ENCODE measurements around the gene PSMA5. TPM values are rescaled to one million over a fixed set of nuclear protein-coding genes. Genes with fewer than 3 reads are reported as not detected.

Gene PSMA5
- total and polyA plus RNA-seq, 2 of the 13 experiments (the other 11 are each of a cell fraction or from before 2014, with no cell fraction given), result 140 to 169 TPM

DNA sequence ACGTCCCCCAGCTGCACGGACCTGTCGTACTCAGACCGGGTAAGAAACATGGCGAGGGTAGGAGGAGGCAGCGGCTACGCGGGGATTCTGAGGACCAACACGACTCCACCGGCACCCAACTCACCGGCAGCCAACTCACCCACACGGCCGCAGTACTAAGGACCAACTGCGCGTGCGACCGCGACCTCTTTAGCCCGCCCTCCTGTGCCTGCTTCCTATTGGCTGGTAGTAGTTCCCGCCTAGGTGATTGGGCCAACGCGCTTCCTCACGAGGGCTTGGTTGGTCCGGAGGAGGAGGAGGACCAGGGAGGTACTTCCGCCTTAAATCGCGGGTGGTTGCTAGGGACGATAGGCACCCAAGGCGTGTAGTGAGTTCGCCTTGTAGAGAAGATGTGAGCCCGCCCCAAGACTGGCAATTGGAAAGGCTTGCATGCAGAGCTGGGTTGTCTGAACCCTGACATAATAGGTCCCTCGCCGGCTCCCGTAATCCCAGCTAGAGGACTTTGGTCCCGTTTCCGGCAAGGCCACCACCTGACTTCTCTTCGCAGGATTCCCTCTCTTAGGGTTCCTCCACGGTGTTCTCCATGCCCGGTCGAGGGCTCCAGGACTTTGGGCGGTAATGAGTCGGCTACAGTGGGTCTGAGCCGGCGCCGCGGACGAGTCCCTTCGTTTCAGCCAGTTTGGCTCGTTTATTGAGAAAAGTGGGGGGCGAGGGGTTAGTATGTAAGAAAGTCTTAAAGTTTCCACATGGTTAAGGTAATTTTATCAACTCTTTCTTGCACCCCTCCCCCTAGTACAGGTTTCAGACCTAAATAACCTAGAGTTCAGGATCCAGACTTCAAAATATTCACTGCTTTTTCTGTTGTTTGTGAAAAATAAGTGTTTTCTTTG lies at the start of gene PSMA5 (continued):
- no peak for TF ChIP-seq IRX3 (CRISPR knock-in tag; IDR thresholded peaks at IDR 0.05; ENCODE audit: borderline replicate concordance, low read depth)
- TF ChIP-seq ZNF569 (CRISPR knock-in tag; IDR thresholded peaks at IDR 0.05; ENCODE audit: borderline replicate concordance), result no peak
- peak; percentile 40 for TF ChIP-seq ZNF878 (CRISPR knock-in tag; IDR thresholded peaks at IDR 0.05)
- no peak for TF ChIP-seq TCF7L2 (IDR thresholded peaks at IDR 0.05; ENCODE audit: low read depth, low read length)
- TF ChIP-seq ZSCAN25 (CRISPR knock-in tag; IDR thresholded peaks at IDR 0.05), result no peak; the same call in 1 of the 2 replicates
- TF ChIP-seq, protein P1, sequence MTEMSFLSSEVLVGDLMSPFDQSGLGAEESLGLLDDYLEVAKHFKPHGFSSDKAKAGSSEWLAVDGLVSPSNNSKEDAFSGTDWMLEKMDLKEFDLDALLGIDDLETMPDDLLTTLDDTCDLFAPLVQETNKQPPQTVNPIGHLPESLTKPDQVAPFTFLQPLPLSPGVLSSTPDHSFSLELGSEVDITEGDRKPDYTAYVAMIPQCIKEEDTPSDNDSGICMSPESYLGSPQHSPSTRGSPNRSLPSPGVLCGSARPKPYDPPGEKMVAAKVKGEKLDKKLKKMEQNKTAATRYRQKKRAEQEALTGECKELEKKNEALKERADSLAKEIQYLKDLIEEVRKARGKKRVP (CRISPR knock-in tag; IDR thresholded peaks at IDR 0.05), result peak in 1 of 2 experiments; percentile 68; a peak in 2 of 4 replicates
- peak; percentile 39; the same call in 1 of the 2 replicates for TF ChIP-seq RARA (CRISPR knock-in tag; IDR thresholded peaks at IDR 0.05)
- no peak for TF ChIP-seq SMAD9 (CRISPR knock-in tag; IDR thresholded peaks at IDR 0.05)
- TF ChIP-seq ZMYM4 (CRISPR knock-in tag; IDR thresholded peaks at IDR 0.05), result peak; percentile 82
- no peak for TF ChIP-seq HIC2 (CRISPR knock-in tag; IDR thresholded peaks at IDR 0.05; ENCODE audit: low read depth)
- no peak for TF ChIP-seq ZNF383 (CRISPR knock-in tag; IDR thresholded peaks at IDR 0.05; ENCODE audit: borderline replicate concordance)
- TF ChIP-seq MED8 (CRISPR knock-in tag; IDR thresholded peaks at IDR 0.05; ENCODE audit: insufficient replicate concordance), result peak; percentile 76
- no peak for TF ChIP-seq RBM22 (optimal IDR thresholded peaks at IDR 0.05; ENCODE audit: low read length)
- no peak for TF ChIP-seq ZNF33B (CRISPR knock-in tag; IDR thresholded peaks at IDR 0.05)
- TF ChIP-seq, protein P2, sequence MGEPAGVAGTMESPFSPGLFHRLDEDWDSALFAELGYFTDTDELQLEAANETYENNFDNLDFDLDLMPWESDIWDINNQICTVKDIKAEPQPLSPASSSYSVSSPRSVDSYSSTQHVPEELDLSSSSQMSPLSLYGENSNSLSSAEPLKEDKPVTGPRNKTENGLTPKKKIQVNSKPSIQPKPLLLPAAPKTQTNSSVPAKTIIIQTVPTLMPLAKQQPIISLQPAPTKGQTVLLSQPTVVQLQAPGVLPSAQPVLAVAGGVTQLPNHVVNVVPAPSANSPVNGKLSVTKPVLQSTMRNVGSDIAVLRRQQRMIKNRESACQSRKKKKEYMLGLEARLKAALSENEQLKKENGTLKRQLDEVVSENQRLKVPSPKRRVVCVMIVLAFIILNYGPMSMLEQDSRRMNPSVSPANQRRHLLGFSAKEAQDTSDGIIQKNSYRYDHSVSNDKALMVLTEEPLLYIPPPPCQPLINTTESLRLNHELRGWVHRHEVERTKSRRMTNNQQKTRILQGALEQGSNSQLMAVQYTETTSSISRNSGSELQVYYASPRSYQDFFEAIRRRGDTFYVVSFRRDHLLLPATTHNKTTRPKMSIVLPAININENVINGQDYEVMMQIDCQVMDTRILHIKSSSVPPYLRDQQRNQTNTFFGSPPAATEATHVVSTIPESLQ (CRISPR knock-in tag; conservative IDR thresholded peaks at IDR 0.05), result no peak
- TF ChIP-seq ETV5 (CRISPR knock-in tag; IDR thresholded peaks at IDR 0.05; ENCODE audit: borderline replicate concordance), result peak; percentile 63
- TF ChIP-seq ZNF777 (CRISPR knock-in tag; IDR thresholded peaks at IDR 0.05), result no peak; the same call in 1 of the 2 replicates
- 0 out of 2 replicates have a peak, but pooled peaks have one; percentile 42 for TF ChIP-seq ZBTB20 (CRISPR knock-in tag; IDR thresholded peaks at IDR 0.05; ENCODE audit: borderline replicate concordance, low read depth)
- 0 out of 2 replicates have a peak, but pooled peaks have one; percentile 57 for TF ChIP-seq ZBTB34 (CRISPR knock-in tag; IDR thresholded peaks at IDR 0.05)
- TF ChIP-seq CC2D1A (CRISPR knock-in tag; IDR thresholded peaks at IDR 0.05), result 0 out of 2 replicates have a peak, but pooled peaks have one; percentile 56
